HFFc6 (cell line): Measurements from ENCODE around the gene TBPL1. TPM values are rescaled to one million over a fixed set of nuclear protein-coding genes. Genes with fewer than 3 reads are reported as not detected.
A peak's percentile ranks its signal among the peaks of the same experiment; 100 is the strongest.

Source experiments
- DNase-seq: peaks from one replicate; pipeline ENCODE4 v3.0.0-alpha.2; 2018
- H3K27ac Mint-ChIP-seq: 2 replicates; pipeline ENCODE4 v1.8.0; 2020; ENCODE audit warnings: mild to moderate bottlenecking, mixed read lengths
- H3K27me3 Mint-ChIP-seq: 2 replicates; pipeline ENCODE4 v1.8.0; 2021; ENCODE audit warnings: mild to moderate bottlenecking, moderate library complexity, mixed read lengths; ENCODE audit not compliant: insufficient read depth
- H3K36me3 Mint-ChIP-seq: 2 replicates; pipeline ENCODE4 v1.8.0; 2021; ENCODE audit warnings: low read depth, mixed read lengths
- H3K4me1 Mint-ChIP-seq: 2 replicates; pipeline ENCODE4 v1.8.0; 2020; ENCODE audit warnings: low read depth, mixed read lengths
- H3K4me3 Mint-ChIP-seq: 2 replicates; pipeline ENCODE4 v1.8.0; 2020; ENCODE audit warnings: mild to moderate bottlenecking, moderate library complexity, mixed read lengths
- H3K9me3 Mint-ChIP-seq: 2 replicates; pipeline ENCODE4 v1.8.0; 2020; ENCODE audit warnings: mild to moderate bottlenecking, mixed read lengths
- total RNA-seq, 6 experiments: library from RNA; stranded (reverse); fragmentation: NEBNext Ultra II Directional; extraction: Animal tissue kit (Norgen Biotek cat#: 25700); gene quantifications; 2 replicates in 1 of 6; 3 replicates in 5 of 6; pipeline ENCODE4 v1.2.3, GENCODE V29; 2021
- TF ChIP-seq, protein P1 (sequence below): fragments of 200-600 bp; sonication (generic); IDR thresholded peaks from 2 replicates; pipeline ENCODE4 v1.5.0; 2021; ENCODE audit warnings: antibody characterized with exemption, mild to moderate bottlenecking

The TBPL1 gene
- total RNA-seq, 6 experiments from 2014 or later, result 30.7 to 40.6 (median 34.0) TPM

GRCh38 chr6:134028438-134028837 is 75.4 kb downstream of the TBPL1 start:
- Mint-ChIP-seq H3K27me3 (peaks cover 17% of the 10 kb centered on the region), H3K36me3 (peaks cover 10% of the 10 kb centered on the region), H3K9me3 (no peaks in the 10 kb centered on the region; the same call in 1 of the 2 replicates), H3K4me3 (no peak overlapping the region), H3K27ac (no peak overlapping the region), H3K4me1 (peaks cover 34% of the 10 kb centered on the region)
- DNase-seq, result no peak
- TF ChIP-seq, protein P1, sequence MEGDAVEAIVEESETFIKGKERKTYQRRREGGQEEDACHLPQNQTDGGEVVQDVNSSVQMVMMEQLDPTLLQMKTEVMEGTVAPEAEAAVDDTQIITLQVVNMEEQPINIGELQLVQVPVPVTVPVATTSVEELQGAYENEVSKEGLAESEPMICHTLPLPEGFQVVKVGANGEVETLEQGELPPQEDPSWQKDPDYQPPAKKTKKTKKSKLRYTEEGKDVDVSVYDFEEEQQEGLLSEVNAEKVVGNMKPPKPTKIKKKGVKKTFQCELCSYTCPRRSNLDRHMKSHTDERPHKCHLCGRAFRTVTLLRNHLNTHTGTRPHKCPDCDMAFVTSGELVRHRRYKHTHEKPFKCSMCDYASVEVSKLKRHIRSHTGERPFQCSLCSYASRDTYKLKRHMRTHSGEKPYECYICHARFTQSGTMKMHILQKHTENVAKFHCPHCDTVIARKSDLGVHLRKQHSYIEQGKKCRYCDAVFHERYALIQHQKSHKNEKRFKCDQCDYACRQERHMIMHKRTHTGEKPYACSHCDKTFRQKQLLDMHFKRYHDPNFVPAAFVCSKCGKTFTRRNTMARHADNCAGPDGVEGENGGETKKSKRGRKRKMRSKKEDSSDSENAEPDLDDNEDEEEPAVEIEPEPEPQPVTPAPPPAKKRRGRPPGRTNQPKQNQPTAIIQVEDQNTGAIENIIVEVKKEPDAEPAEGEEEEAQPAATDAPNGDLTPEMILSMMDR, result no peak

DNA sequence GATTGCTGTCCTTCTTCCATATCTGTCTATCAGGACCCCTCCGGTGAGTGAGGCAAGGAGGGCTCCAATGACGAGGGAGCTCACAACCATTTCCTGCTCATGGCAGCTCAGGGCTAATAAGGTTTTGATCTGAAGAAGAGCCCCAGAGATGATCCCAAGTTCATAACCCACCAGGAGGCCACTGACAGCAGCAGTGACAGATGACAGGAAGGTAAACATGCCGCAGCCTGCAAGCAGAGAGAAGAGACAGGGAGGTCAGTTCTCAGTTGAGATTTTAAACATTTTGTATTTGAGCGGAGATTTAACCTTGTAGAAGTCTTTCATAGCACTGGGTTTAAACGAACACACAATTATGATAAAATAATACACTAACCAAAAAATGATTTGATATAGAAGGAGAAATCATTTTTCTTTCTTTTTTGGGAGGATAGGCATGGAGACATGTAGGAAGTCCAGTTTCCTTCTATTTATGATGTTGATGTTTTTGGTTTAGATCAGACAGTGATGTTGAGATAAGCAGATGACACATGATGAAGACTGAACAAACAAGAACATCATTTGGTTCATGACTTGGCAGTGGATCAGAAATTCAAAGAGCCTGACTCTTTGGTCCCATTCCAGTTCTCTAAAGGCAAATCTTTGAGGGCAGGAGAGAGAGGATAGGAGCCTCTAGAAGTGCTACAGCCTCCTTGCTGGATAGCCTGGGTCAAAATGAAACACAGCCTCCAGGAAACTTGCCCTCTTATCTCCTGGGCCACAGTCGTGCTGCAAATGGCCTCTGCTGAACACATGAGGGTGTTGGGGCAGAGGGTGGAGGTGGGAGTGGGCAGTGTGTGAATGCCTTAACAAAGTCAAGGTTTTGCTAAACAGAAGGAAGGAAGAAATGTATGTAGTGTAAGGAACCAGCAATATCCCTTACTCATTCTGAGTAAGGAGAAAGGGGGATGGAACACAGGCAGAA is 76.8 kb downstream of the TBPL1 start:
- Mint-ChIP-seq H3K27ac (no peak overlapping the region; the same call in 1 of the 2 replicates), H3K27me3 (peaks cover 21% of the 10 kb centered on the region), H3K9me3 (no peaks in the 10 kb centered on the region; the same call in 1 of the 2 replicates), H3K4me3 (no peak overlapping the region), H3K4me1 (peaks cover 34% of the 10 kb centered on the region), H3K36me3 (peaks cover 10% of the 10 kb centered on the region)
- DNase-seq, result peak; percentile 80
- TF ChIP-seq, protein P1, result no peak

DNA sequence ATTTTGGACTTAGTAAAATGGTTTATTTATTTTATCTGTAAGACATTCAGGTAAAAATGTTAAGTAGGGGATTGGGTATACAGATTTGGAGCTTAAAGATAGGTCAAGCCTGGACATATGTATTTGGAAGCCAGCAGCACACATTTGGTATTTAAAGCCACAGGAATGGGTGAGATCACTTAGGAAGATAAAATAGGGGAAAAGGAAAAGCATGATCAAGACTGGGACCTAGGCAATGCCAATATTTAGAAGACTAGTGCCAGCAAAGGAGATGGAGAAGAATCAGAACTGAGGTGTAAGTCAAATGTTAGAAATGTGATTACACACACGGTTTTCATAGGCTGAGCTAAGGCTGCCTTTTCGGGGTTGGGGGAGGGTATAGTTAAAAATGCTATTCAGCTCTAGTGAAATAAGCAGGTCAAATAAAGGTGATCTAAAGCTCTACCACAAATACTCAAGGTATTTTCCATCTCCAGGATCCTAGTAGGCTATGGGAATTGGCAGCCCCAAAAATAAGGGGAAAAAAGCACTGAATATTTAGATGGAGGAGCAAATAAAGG is 78.8 kb downstream of the TBPL1 start:
- Mint-ChIP-seq H3K27ac (no peak overlapping the region), H3K27me3 (peaks cover 23% of the 10 kb centered on the region), H3K36me3 (peaks cover 10% of the 10 kb centered on the region), H3K4me1 (peaks cover 45% of the 10 kb centered on the region), H3K4me3 (no peak overlapping the region), H3K9me3 (no peaks in the 10 kb centered on the region; the same call in 1 of the 2 replicates)
- TF ChIP-seq, protein P1, result no peak
- no peak for DNase-seq

DNA sequence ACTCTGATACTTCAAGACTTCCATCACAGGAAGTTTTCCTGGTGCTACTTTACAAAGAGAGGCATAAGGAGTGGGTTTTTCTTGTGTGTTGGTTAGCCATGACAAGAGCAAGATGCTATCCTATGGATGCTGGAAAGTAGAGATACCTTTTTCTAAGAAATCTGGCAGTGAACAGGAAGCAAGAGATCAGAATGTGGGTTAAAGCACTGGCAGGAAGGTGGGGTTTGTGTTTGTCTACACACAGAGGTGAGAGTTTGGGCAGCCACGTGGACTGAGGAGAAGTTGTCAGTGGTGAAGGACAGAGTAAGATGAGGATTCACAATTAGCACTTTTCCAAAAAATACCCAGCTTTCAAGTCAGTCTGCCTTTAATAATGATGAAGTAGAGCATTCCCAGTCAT is 81.5 kb downstream of the TBPL1 start:
- TF ChIP-seq, protein P1, result no peak
- H3K36me3 Mint-ChIP-seq, result peaks cover 10% of the 10 kb centered on the region
- H3K9me3 Mint-ChIP-seq, result no peaks in the 10 kb centered on the region; the same call in 1 of the 2 replicates
- DNase-seq, result no peak
- peaks cover 20% of the 10 kb centered on the region for H3K27me3 Mint-ChIP-seq
- peaks cover 39% of the 10 kb centered on the region for H3K4me1 Mint-ChIP-seq
- H3K4me3 Mint-ChIP-seq, result no peak overlapping the region
- no peak overlapping the region for H3K27ac Mint-ChIP-seq

GRCh38 chr6:134034961-134035822 is 82.2 kb downstream of the TBPL1 start:
- no peak for DNase-seq
- Mint-ChIP-seq H3K4me1 (peaks cover 32% of the 10 kb centered on the region), H3K4me3 (no peak overlapping the region), H3K9me3 (no peaks in the 10 kb centered on the region; the same call in 1 of the 2 replicates), H3K27ac (no peak overlapping the region), H3K36me3 (peaks cover 7% of the 10 kb centered on the region), H3K27me3 (peaks cover 18% of the 10 kb centered on the region)
- TF ChIP-seq, protein P1, result no peak
